ENCODE data around the gene ABHD12.

DNA sequence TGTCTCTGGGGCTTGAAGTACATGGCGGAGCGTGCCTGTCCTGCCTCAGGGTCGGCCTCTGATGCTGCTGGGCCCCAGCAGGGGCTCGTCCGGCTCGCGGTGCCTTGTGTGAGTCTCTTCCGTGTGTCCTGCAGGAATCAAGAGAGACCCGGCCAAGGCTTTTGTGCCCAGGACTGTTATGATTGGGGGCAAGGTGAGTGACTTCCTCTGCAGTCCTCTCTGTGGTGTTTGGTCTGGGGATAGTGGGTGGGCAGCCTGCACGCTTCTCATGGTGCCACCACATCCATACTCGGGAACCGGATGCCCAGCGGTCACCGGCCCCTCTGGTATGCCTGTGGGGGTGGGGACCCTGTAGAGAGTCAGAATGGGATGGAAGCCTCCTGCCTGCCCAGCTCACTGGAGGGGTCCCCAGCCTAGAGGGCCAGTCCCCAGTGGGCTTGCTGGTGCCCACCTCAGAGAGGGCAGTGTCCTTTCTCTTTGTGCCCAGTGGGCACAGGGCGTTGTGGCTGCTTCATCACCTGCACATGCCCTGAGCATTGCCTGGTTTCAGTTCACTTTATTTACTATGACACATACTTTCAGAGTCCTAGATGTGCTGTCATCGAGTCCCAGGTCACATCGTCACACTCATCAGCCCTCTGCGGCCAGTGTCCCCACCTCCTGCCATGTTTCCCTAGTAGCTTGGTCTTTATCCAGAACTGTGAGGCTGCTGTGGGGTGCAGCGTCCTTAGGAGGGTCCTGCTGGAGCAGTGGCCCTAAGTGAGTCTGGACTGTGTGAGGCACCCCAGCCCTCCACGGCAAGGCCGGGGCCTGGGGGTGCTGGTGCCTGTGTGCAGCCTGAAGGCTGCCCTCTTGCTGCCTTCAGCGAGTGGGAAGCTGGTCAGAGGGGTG, 102.1 kb downstream of the ABHD12 start:
- TF ChIP-seq, protein P1, sequence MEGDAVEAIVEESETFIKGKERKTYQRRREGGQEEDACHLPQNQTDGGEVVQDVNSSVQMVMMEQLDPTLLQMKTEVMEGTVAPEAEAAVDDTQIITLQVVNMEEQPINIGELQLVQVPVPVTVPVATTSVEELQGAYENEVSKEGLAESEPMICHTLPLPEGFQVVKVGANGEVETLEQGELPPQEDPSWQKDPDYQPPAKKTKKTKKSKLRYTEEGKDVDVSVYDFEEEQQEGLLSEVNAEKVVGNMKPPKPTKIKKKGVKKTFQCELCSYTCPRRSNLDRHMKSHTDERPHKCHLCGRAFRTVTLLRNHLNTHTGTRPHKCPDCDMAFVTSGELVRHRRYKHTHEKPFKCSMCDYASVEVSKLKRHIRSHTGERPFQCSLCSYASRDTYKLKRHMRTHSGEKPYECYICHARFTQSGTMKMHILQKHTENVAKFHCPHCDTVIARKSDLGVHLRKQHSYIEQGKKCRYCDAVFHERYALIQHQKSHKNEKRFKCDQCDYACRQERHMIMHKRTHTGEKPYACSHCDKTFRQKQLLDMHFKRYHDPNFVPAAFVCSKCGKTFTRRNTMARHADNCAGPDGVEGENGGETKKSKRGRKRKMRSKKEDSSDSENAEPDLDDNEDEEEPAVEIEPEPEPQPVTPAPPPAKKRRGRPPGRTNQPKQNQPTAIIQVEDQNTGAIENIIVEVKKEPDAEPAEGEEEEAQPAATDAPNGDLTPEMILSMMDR (IDR thresholded peaks at IDR 0.05) = no peak
- no peak for TF ChIP-seq POLR2A (IDR thresholded peaks at IDR 0.05)
